Stimulated activated naive CD4-positive, alpha-beta T cell (primary cell): Measurements from ENCODE around the gene AMPD1.
A peak's percentile ranks its signal among the peaks of the same experiment; 100 is the strongest.

Source experiments
- DNase-seq, 6 experiments: peaks; one replicate each; lab custom pipeline; 2025; lab: John Stamatoyannopoulos, UW

Gene AMPD1

GRCh38 chr1:114700036-114700600 is 4.8 kb upstream of the AMPD1 start:
- no peak for DNase-seq

- no peak for DNase-seq
These were observed 1.5 kb upstream of the AMPD1 start for GRCh38 chr1:114696810-114697209.

GRCh38 chr1:114694540-114695310 is 621 bp downstream of the AMPD1 start:
- DNase-seq = no peak

GRCh38 chr1:114692947-114693346 is 2.4 kb downstream of the AMPD1 start:
- no peak for DNase-seq

GRCh38 chr1:114691061-114691460 is 4.3 kb downstream of the AMPD1 start:
- no peak for DNase-seq

GRCh38 chr1:114690148-114690547 is 5.2 kb downstream of the AMPD1 start:
- DNase-seq = no peak

- no peak for DNase-seq
These were observed 6.8 kb downstream of the AMPD1 start for GRCh38 chr1:114688526-114688925.

GRCh38 chr1:114685851-114686250 is 9.5 kb downstream of the AMPD1 start:
- no peak for DNase-seq

- no peak for DNase-seq
These were observed 17.7 kb downstream of the AMPD1 start for GRCh38 chr1:114677691-114678090.

- no peak for DNase-seq
These were observed 19.2 kb downstream of the AMPD1 start for GRCh38 chr1:114676115-114676514.

GRCh38 chr1:114671939-114672275 is 23.4 kb downstream of the AMPD1 start:
- no peak for DNase-seq

- peak in 2 of 6 experiments; percentile 1 to 16 for DNase-seq
These were observed 24.1 kb downstream of the AMPD1 start for GRCh38 chr1:114671011-114671938.

- peak; percentile 66 to 88 (median 84) for DNase-seq
These were observed 25.0 kb downstream of the AMPD1 start for GRCh38 chr1:114670083-114671010.

GRCh38 chr1:114669562-114670082 is 25.7 kb downstream of the AMPD1 start, which contains the start of gene DENND2C:
Gene DENND2C (minus strand): TSS chr1:114670049. CDS start chr1:114625984, 44,065 bp downstream.
- DNase-seq = no peak

- peak in 1 of 6 experiments; percentile 20 for DNase-seq
These were observed 26.4 kb downstream of the AMPD1 start for GRCh38 chr1:114668784-114669561.

- DNase-seq = no peak
These were observed 27.0 kb downstream of the AMPD1 start for GRCh38 chr1:114668373-114668772.

- no peak for DNase-seq
These were observed 28.4 kb downstream of the AMPD1 start for GRCh38 chr1:114666954-114667353.

- no peak for DNase-seq
These were observed 35.1 kb downstream of the AMPD1 start for GRCh38 chr1:114660238-114660637.

- no peak for DNase-seq
These were observed 43.5 kb downstream of the AMPD1 start for GRCh38 chr1:114651893-114652292.

GRCh38 chr1:114648503-114648902 is 46.8 kb downstream of the AMPD1 start:
- DNase-seq = no peak
